ENCODE measurements around the gene PAQR9. TPM values are rescaled to one million over a fixed set of nuclear protein-coding genes. Genes with fewer than 3 reads are reported as not detected.

PAQR9 gene
- total RNA-seq, 1 donor from 2014 or later, result not detected

DNA sequence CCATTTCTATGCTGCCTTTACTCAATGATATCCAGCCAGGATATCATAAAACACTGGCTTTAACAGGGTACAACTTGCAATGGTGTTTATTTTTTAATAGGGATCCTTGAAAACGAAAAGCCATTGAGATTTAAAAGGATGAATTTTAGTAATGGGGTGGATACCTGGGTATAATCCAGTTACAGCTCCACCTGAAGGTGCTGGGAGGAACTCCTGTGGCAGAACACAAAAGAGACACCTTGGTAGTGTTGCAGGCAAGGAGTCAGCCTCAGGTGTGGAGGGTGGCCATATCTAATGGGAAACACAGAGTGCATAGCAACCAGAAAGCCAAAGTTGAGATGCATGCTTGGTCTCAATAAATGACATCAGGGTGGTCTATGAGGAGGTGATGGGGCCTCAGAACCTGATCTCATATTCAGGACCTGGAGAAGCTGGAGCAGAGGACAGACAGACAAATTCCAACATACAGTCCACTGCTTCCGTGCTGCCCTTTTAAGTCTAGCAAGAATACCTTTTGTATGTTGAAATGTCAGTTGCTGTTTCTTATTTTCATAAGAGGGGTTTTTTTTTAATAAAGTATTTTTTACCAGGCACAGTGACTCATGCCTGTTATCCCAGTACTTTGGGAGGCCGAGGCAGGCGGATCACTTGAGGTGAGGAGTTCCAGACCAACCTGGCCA is 12.0 kb upstream of the PAQR9 start:
- H3K4me3 ChIP-seq, result no peak overlapping the region
- H3K4me1 ChIP-seq, result no peaks in the 10 kb centered on the region
- no peaks in the 10 kb centered on the region for H3K36me3 ChIP-seq
- no peak for DNase-seq (ENCODE audit: extremely low spot score in 2 of 2)
- intact Hi-C loops (cut with DNase I), result no loop called here
- TF ChIP-seq POLR2A (IDR thresholded peaks at IDR 0.05) (no peak), POLR2AphosphoS5 (IDR thresholded peaks at IDR 0.05; ENCODE audit: insufficient read depth in 1 of 2, low read depth in 1 of 2) (no peak), CTCF (IDR thresholded peaks at IDR 0.05) (no peak)
- H3K9me3 ChIP-seq, result no peaks in the 10 kb centered on the region
- no peak overlapping the region for H3K27ac ChIP-seq
- H3K27me3 ChIP-seq, result no peaks in the 10 kb centered on the region

DNA sequence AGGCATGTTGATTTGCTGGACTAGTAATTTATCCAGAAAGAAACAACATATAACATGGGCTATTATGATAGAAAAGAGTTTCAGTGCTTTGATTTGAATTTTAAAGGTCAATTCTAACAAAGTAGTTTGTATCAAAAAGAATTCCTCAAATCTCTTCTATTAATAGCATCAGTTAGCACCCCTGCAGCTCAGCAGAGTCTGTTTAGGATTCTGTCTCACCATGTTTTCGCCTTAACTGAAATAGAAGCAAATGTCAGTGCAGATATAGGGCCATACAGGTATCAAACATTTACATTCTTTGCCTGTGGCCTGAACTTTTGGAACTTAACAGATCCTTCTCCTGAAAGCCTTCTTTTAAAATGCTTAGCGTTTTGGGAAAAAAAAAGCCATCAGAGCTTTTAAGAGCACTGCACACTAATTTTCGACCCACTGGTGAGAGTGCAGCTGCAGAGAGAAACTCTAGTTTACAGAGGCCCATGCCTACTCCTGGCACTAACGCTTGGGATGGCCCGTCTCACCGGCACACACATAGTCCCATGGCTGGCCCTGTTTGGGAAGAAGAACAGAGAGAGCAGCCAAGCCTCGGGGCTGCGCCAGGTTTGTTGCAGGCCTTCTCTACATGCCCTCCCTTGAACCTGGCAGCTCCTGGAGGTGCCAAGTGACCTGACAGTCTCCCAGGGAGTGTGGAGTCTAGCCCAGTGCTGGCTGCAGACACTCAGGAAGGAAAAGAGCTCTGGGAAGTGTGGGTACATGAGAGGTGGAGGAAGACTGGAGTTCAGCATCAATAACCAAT is 9.9 kb upstream of the PAQR9 start:
- Histone ChIP-seq H3K4me1 (no peaks in the 10 kb centered on the region), H3K27me3 (no peaks in the 10 kb centered on the region), H3K4me3 (no peak overlapping the region), H3K36me3 (no peaks in the 10 kb centered on the region), H3K27ac (no peak overlapping the region), H3K9me3 (no peaks in the 10 kb centered on the region)
- intact Hi-C loops (cut with DNase I), result no loop called here
- DNase-seq (ENCODE audit: extremely low spot score in 2 of 2), result no peak
- TF ChIP-seq CTCF (IDR thresholded peaks at IDR 0.05), result no peak
- no peak for TF ChIP-seq POLR2A (IDR thresholded peaks at IDR 0.05)
- TF ChIP-seq POLR2AphosphoS5 (IDR thresholded peaks at IDR 0.05; ENCODE audit: insufficient read depth in 1 of 2, low read depth in 1 of 2), result no peak

DNA sequence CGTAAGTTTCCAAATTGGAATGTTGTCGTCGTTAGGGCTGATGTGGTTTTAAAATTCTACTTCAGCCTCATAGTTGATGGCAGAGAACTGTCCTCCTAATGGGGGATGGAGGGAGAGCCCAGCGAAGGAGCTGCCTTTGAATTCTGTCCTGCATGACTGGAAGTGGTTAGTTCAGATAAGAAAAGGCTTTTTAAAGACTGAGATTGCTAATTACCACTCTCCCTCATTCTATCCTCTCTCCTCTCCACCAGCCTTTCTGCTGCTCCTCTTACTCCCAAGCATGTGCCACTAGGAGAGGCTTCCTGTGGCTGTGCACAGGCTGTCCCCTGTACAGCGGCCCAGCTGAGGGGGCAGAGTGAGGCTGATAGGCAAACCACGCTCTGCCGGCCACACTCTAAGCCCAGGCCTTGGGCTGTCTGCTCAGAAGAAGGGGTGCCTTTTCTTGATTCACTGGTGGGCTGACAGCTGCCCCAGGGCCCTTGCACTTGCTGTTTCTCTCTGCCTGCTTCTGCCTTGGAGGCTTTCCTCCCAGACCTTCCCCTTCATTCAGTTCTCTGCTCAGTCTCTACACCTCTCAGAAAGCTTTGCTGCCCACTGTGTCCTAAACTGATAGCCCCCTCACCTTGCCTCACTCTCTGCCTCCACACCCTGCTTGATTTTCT is 8.7 kb upstream of the PAQR9 start:
- TF ChIP-seq POLR2AphosphoS5 (IDR thresholded peaks at IDR 0.05; ENCODE audit: insufficient read depth in 1 of 2, low read depth in 1 of 2), result no peak
- TF ChIP-seq CTCF (IDR thresholded peaks at IDR 0.05), result no peak
- no peak for TF ChIP-seq POLR2A (IDR thresholded peaks at IDR 0.05)
- Histone ChIP-seq H3K4me1 (no peaks in the 10 kb centered on the region), H3K4me3 (no peak overlapping the region), H3K27me3 (no peaks in the 10 kb centered on the region), H3K9me3 (no peaks in the 10 kb centered on the region), H3K27ac (no peak overlapping the region), H3K36me3 (no peaks in the 10 kb centered on the region)
- no peak for DNase-seq (ENCODE audit: extremely low spot score in 2 of 2)
- intact Hi-C loops (cut with DNase I), result no loop called here

DNA sequence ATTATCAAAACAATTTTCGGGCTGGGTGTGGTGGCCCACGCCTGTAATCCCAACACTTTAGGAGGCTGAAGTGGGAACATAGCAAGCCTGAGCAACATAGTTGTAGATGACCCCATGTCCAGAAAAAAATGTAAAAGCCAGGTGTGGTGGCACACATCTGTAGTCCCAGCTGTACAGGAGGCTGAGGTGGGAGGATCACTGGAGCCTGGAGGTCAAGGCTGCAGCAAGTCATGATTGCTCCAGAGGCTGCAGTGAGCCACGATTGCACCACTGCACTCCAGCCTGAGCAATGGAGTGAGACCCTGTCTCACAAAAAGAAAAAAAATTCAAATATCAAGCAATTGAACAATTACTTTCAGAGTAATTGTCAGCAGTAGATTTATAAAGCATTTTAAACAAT is 8.0 kb upstream of the PAQR9 start:
- intact Hi-C loops (cut with DNase I), result no loop called here

More for the DNA sequence above, 8.0 kb upstream of the PAQR9 start:
- no peaks in the 10 kb centered on the region for H3K4me1 ChIP-seq
- H3K4me3 ChIP-seq, result no peak overlapping the region
- TF ChIP-seq POLR2A (IDR thresholded peaks at IDR 0.05) (no peak), CTCF (IDR thresholded peaks at IDR 0.05) (no peak), POLR2AphosphoS5 (IDR thresholded peaks at IDR 0.05; ENCODE audit: insufficient read depth in 1 of 2, low read depth in 1 of 2) (no peak)
- H3K27ac ChIP-seq, result no peak overlapping the region
- no peaks in the 10 kb centered on the region for H3K9me3 ChIP-seq
- DNase-seq (ENCODE audit: extremely low spot score in 2 of 2), result no peak
- H3K36me3 ChIP-seq, result no peaks in the 10 kb centered on the region
- H3K27me3 ChIP-seq, result no peaks in the 10 kb centered on the region
